ENCODE data around the gene C1S.

- TF ChIP-seq CTCF (IDR thresholded peaks at IDR 0.05; ENCODE audit: low read depth, low read length) (no peak), EZH2phosphoT487 (IDR thresholded peaks at IDR 0.05; ENCODE audit: low read depth) (no peak)
These were observed 50.1 kb downstream of the C1S start for GRCh38 chr12:7110661-7111060.
